Measurements from ENCODE around the gene ZSCAN26.
"Not testable (repeated sequence)": the region's sequence is repeated elsewhere in the genome, so short reads cannot be mapped to it uniquely, and the experiment has no call there.

The ZSCAN26 gene

DNA sequence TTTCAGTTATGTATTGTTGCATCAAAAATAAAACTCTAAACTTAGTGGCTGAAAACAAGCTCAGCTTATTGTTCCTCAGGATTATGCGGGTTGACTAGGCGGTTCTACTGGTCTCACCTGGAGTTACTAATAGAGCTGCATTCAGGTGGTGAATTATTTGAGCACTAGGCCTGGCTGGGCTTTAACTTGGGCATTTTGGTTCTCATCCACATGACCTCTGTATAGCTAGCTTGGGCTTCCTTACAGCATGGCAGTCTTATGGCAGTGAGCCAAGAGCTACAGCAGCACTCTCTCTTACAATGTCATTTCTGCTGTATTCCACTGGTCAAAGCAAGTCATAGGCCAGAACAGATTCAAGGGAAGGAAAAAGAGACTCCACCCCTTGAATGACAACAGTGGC is 16.0 kb downstream of the ZSCAN26 start:
- Histone ChIP-seq H3K9ac (ENCODE audit: insufficient read length) (no peak overlapping the region), H3K36me3 (ENCODE audit: insufficient read depth, low read length) (peaks cover 50% of the 10 kb centered on the region), H3K27ac (no peak overlapping the region), H3K4me3 (no peak overlapping the region), H3K9me3 (ENCODE audit: low read depth, low read length) (no peaks in the 10 kb centered on the region)
- DNase-seq (ENCODE audit: low read depth, low spot score) = no peak
- TF ChIP-seq EZH2 (IDR thresholded peaks at IDR 0.05) (no peak), FOXP2 (optimal IDR thresholded peaks at IDR 0.05; ENCODE audit: control extremely low read depth, extremely low read length, insufficient read depth) (no peak), POLR2AphosphoS5 (IDR thresholded peaks at IDR 0.05; ENCODE audit: borderline replicate concordance, low read depth, low read length) (no peak)

DNA sequence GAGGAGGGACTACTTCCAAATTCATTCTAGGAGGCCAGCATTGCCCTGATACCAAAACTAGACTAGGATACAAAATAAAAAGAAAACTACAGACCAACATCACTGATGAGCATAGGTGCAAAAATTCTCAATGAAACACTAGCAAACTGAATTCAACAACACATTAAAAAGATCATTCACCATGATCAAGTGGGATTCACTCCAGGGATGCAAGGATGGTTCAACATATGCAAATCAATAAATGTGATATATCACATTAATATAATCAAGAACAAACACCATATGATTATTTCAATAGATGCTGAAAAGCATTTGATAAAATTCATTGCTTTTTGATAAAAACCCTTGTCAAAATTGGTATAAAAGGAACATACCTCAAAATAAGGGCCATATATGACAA is 24.6 kb downstream of the ZSCAN26 start:
- H3K9me3 ChIP-seq (ENCODE audit: low read depth, low read length) = no peaks in the 10 kb centered on the region
- peaks cover 35% of the 10 kb centered on the region for H3K36me3 ChIP-seq (ENCODE audit: insufficient read depth, low read length)
- H3K27ac ChIP-seq = no peak overlapping the region
- DNase-seq (ENCODE audit: low read depth, low spot score) = no peak
- H3K9ac ChIP-seq (ENCODE audit: insufficient read length) = no peak overlapping the region
- no peak overlapping the region for H3K4me3 ChIP-seq
- TF ChIP-seq POLR2AphosphoS5 (IDR thresholded peaks at IDR 0.05; ENCODE audit: borderline replicate concordance, low read depth, low read length) = no peak
- TF ChIP-seq FOXP2 (optimal IDR thresholded peaks at IDR 0.05; ENCODE audit: control extremely low read depth, extremely low read length, insufficient read depth) = no peak
- no peak for TF ChIP-seq EZH2 (IDR thresholded peaks at IDR 0.05)

DNA sequence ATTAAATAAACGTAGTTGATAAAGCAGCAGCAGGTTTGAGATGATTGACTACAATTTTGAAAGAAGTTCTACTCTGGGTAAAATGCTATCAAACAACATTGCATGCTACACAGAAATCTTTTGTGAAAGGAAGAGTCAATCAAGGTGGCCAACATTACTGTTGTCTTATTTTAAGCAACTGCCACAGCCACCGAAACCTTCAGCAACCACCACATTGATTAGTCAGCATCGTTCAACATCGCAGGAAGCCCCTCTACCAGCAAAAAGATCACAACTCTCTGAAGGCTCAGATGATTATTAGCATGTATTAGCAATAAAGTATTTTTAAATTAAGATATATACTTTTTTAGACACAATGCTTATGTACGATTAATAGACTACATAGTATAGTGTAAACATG is 28.4 kb downstream of the ZSCAN26 start:
- Histone ChIP-seq H3K9ac (ENCODE audit: insufficient read length) (no peak overlapping the region), H3K27ac (no peak overlapping the region), H3K9me3 (ENCODE audit: low read depth, low read length) (no peaks in the 10 kb centered on the region), H3K4me3 (no peak overlapping the region), H3K36me3 (ENCODE audit: insufficient read depth, low read length) (peaks cover 14% of the 10 kb centered on the region)
- TF ChIP-seq POLR2AphosphoS5 (IDR thresholded peaks at IDR 0.05; ENCODE audit: borderline replicate concordance, low read depth, low read length) = no peak
- no peak for TF ChIP-seq EZH2 (IDR thresholded peaks at IDR 0.05)
- DNase-seq (ENCODE audit: low read depth, low spot score) = no peak

DNA sequence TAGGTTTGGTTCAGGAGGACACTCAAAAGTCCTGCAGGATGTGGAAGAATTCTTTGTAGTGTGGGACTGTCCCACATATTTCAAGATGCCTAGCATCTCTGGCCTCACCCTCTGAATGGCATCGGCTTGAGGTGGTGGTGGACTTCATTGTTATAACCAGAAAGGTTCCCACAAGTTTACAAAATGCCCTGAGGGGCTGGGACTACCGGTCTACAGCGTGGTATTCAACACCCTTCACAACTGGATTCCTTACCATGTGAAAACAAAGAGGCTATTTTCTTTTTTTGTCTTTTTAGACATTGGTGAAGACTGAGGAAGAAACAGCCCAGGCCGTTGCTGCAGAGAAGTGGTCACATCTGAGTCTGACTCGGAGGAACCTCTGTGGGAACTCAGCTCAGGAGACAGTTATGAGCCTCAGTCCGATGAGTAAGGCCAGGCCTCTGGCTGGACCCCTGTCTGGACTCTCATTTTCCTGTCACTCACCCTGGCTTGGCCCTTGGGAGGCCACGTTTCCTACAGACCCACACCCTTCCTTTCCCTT is 29.6 kb downstream of the ZSCAN26 start:
- Histone ChIP-seq H3K9ac (ENCODE audit: insufficient read length) (no peak overlapping the region), H3K27ac (no peak overlapping the region), H3K4me3 (no peak overlapping the region), H3K9me3 (ENCODE audit: low read depth, low read length) (no peaks in the 10 kb centered on the region), H3K36me3 (ENCODE audit: insufficient read depth, low read length) (peaks cover 21% of the 10 kb centered on the region)
- TF ChIP-seq POLR2AphosphoS5 (IDR thresholded peaks at IDR 0.05; ENCODE audit: borderline replicate concordance, low read depth, low read length) (no peak), FOXP2 (optimal IDR thresholded peaks at IDR 0.05; ENCODE audit: control extremely low read depth, extremely low read length, insufficient read depth) (no peak), EZH2 (IDR thresholded peaks at IDR 0.05) (no peak)
- no peak for DNase-seq (ENCODE audit: low read depth, low spot score)

DNA sequence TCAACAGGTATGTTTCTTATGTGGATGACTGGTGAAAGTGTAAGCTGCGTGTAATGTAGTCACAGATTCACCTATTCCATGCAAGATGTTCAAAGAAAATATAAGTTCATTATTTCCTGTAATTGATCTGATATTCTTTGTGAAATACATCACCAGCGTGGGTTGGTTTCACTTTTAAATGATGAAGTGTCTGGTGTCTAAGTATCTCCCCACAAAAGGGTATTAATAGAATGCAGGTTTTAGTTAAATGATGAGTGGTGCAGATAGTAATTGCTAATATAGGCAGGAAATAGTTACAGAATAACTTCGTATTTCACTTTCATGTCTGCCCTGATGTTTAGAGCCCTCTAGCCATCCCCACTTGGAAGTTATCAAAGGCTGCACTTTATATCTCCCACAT is 36.6 kb downstream of the ZSCAN26 start:
- no peak overlapping the region for H3K9ac ChIP-seq (ENCODE audit: insufficient read length)
- no peak overlapping the region for H3K27ac ChIP-seq
- no peaks in the 10 kb centered on the region for H3K9me3 ChIP-seq (ENCODE audit: low read depth, low read length)
- no peak for DNase-seq (ENCODE audit: low read depth, low spot score)
- peaks cover 8% of the 10 kb centered on the region; the same call in 1 of the 2 replicates for H3K36me3 ChIP-seq (ENCODE audit: insufficient read depth, low read length)
- H3K4me3 ChIP-seq = no peak overlapping the region
- TF ChIP-seq POLR2AphosphoS5 (IDR thresholded peaks at IDR 0.05; ENCODE audit: borderline replicate concordance, low read depth, low read length) (no peak), FOXP2 (optimal IDR thresholded peaks at IDR 0.05; ENCODE audit: control extremely low read depth, extremely low read length, insufficient read depth) (no peak), EZH2 (IDR thresholded peaks at IDR 0.05) (no peak)

DNA sequence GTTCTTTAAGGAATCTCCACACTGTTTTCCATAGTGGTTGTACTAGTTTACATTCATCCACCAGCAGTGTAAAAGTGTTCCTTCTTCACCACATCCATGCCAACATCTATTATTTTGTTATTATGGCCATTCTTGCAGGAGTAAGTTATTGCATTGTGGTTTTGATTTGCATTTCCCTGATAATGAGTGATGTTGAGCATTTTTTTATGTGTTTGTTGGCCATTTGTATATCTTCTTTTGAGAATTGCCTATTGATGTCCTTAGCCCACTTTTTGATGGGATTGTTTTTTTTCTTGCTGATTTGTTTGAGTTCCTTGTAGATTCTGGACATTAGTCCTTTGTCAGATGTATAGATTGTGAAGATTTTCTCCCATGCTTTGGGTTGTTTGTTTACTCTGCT is 39.4 kb downstream of the ZSCAN26 start:
- H3K36me3 ChIP-seq (ENCODE audit: insufficient read depth, low read length); H3K9me3 ChIP-seq (ENCODE audit: low read depth, low read length); H3K4me3 ChIP-seq; H3K27ac ChIP-seq; H3K9ac ChIP-seq (ENCODE audit: insufficient read length); DNase-seq (ENCODE audit: low read depth, low spot score): not testable (repeated sequence)

DNA sequence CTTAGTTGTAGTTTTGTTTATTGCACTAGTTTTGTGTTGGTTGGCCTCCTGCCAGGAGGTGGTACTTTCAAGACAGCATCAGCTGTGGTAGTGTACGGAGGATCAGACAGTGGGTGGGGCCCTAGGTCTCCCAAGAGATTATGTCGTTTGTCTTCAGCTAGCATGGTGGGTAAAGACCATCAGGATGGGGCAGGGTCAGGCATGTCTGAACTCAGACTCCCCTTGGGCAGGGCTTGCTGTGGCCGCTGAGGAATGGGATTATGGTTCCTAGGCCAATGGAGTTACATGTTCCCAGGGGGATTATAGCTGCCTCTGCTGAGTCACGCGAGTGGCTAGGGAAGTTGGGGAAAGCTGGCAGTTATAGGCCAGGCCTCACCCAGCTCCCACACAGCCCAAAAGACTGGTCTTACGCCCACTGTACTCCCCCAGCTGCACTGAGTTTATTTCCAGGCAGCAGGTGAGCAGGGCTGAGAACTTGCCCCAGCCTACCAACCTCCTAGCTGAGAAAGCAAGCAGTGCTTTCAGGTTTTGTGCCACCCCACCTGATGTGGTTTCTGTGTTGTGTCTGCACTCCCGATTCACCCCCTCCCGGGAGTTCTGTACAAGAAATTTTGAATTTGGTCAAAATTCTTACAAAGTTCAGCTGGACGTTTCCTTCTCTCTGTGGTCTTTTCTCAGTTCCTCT is 44.3 kb downstream of the ZSCAN26 start:
- H3K9me3 ChIP-seq (ENCODE audit: low read depth, low read length) = no peaks in the 10 kb centered on the region
- TF ChIP-seq EZH2 (IDR thresholded peaks at IDR 0.05) (no peak), POLR2AphosphoS5 (IDR thresholded peaks at IDR 0.05; ENCODE audit: borderline replicate concordance, low read depth, low read length) (no peak), FOXP2 (optimal IDR thresholded peaks at IDR 0.05; ENCODE audit: control extremely low read depth, extremely low read length, insufficient read depth) (no peak)
- no peak for DNase-seq (ENCODE audit: low read depth, low spot score)
- no peak overlapping the region for H3K27ac ChIP-seq
- H3K4me3 ChIP-seq = no peak overlapping the region
- H3K36me3 ChIP-seq (ENCODE audit: insufficient read depth, low read length) = no peaks in the 10 kb centered on the region
- no peak overlapping the region for H3K9ac ChIP-seq (ENCODE audit: insufficient read length)

DNA sequence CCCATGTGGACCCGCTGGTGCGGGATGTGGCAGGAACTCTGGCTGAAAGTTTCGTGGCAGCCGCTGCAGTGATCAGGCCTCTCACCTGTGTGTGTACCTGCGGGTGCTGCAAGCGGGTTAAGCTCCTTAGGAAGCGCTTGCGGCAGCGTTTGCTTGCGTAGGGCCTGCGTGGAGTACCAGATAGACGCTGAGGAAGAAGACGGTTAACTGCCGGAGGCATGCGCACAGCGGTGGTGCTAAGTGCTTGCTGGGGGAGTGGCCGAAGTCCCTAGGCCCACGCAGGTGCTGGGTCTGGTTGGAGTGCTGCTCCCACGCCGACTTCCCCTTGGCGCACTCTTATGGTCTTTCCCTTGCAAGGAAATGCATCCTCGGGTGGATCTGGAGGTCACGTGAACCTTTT is 46.0 kb downstream of the ZSCAN26 start:
- no peaks in the 10 kb centered on the region for H3K36me3 ChIP-seq (ENCODE audit: insufficient read depth, low read length)
- H3K9me3 ChIP-seq (ENCODE audit: low read depth, low read length) = no peaks in the 10 kb centered on the region
- TF ChIP-seq FOXP2 (optimal IDR thresholded peaks at IDR 0.05; ENCODE audit: control extremely low read depth, extremely low read length, insufficient read depth) (no peak), POLR2AphosphoS5 (IDR thresholded peaks at IDR 0.05; ENCODE audit: borderline replicate concordance, low read depth, low read length) (no peak), EZH2 (IDR thresholded peaks at IDR 0.05) (no peak)
- no peak for DNase-seq (ENCODE audit: low read depth, low spot score)
- H3K27ac ChIP-seq = no peak overlapping the region
- H3K4me3 ChIP-seq = no peak overlapping the region
- H3K9ac ChIP-seq (ENCODE audit: insufficient read length) = no peak overlapping the region

DNA sequence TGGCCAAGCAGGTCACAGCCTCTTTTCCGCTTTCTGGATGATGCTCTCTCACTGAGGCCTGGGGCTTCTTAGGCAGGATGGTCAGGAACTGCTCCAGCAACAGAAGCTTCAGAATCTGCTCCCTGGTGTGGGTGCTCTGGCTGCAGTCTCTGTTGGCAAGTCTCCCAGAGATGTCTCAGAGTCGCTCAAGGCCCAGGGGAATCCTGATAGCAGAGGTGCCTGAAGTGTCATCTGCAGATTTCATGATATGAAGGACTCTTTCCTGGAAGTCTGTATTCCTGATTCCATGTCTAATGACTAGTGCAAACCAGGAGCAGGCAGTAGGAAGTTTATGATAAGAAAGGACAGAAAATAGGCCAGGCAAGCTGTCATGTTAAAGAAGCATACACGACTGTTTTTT is 48.7 kb downstream of the ZSCAN26 start:
- Histone ChIP-seq H3K36me3 (ENCODE audit: insufficient read depth, low read length) (no peaks in the 10 kb centered on the region), H3K9me3 (ENCODE audit: low read depth, low read length) (no peaks in the 10 kb centered on the region), H3K9ac (ENCODE audit: insufficient read length) (no peak overlapping the region), H3K4me3 (no peak overlapping the region), H3K27ac (no peak overlapping the region)
- DNase-seq (ENCODE audit: low read depth, low spot score) = no peak
- TF ChIP-seq FOXP2 (optimal IDR thresholded peaks at IDR 0.05; ENCODE audit: control extremely low read depth, extremely low read length, insufficient read depth) (no peak), POLR2AphosphoS5 (IDR thresholded peaks at IDR 0.05; ENCODE audit: borderline replicate concordance, low read depth, low read length) (no peak), EZH2 (IDR thresholded peaks at IDR 0.05) (no peak)

DNA sequence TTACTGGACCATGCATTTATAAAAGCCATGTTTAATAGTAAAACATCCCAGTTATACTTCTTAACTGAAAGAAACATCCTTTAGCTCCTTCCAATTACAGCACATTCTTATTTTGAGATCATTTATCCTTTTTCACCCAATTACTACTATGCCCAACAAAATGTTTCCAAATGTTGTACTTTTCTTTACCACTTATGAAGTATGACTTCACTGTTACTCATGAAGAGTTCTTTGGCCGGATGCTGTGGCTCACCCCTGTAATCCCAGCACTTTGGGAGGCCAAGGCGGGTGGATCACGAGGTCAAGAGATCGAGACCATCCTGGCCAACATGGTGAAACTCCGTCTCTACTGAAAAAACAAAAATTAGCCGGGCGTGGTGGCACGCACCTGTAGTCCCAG is 50.9 kb downstream of the ZSCAN26 start:
- not testable (repeated sequence) for H3K27ac ChIP-seq; H3K9me3 ChIP-seq (ENCODE audit: low read depth, low read length); H3K36me3 ChIP-seq (ENCODE audit: insufficient read depth, low read length); H3K4me3 ChIP-seq; H3K9ac ChIP-seq (ENCODE audit: insufficient read length); DNase-seq (ENCODE audit: low read depth, low spot score)

All from SK-N-MC (cell line).